H1 (cell line): ENCODE measurements around the gene APBA2. TPM values are rescaled to one million over a fixed set of nuclear protein-coding genes. Genes with fewer than 3 reads are reported as not detected.

Experiments
- CHD7 ChIP-seq: fragments of 300-600 bp; sonication (generic); IDR thresholded peaks from 2 replicates; pipeline ENCODE4 v1.7.1; 2012; ENCODE audit warnings: low read length, moderate library complexity, mild to moderate bottlenecking, inconsistent platforms; ENCODE audit not compliant: insufficient replicate concordance
- CTCF ChIP-seq, 3 experiments: IDR thresholded peaks; 1 replicate in 2 of 3; 2 replicates in 1 of 3; pipeline versions ENCODE4 v1.5.1 to v1.6.1; 2011; ENCODE audit warnings: low read length in 3 of 3, mild to moderate bottlenecking in 3 of 3, inconsistent platforms in 2 of 3, low read depth in 1 of 3, moderate library complexity in 1 of 3; ENCODE audit not compliant: insufficient read depth in 1 of 3; ENCODE audit errors: control extremely low read depth in 1 of 3
- EP300 ChIP-seq, 2 experiments: IDR thresholded peaks; 1 replicate in 1 of 2; 2 replicates in 1 of 2; pipeline ENCODE4 v1.6.1; 2011 to 2012; ENCODE audit warnings: low read depth in 2 of 2, low read length in 2 of 2, mild to moderate bottlenecking in 2 of 2, borderline replicate concordance in 1 of 2, inconsistent platforms in 1 of 2, moderate library complexity in 1 of 2
- NRF1 ChIP-seq: IDR thresholded peaks from 2 replicates; pipeline ENCODE4 v1.6.1; 2011; ENCODE audit warnings: mild to moderate bottlenecking, low read depth, low read length, improper control_type of control experiment
- RNF2 ChIP-seq: fragments of 200-900, 300-1000 bp; sonication (generic); IDR thresholded peaks from 2 replicates; pipeline ENCODE4 v1.7.1; 2016; ENCODE audit warnings: borderline replicate concordance, low read depth, mild to moderate bottlenecking, antibody characterized with exemption, low read length; ENCODE audit not compliant: poor library complexity, severe bottlenecking; ENCODE audit errors: missing control alignments
- SRF ChIP-seq: IDR thresholded peaks from 2 replicates; pipeline ENCODE4 v1.6.1; 2011; ENCODE audit warnings: mild to moderate bottlenecking, low read depth, low read length, moderate library complexity
- polyA plus RNA-seq, 7 experiments: library from polyadenylated mRNA; depleted of rRNA in 3 of 7; stranded (reverse) in 5 of 7; unstranded in 2 of 7; fragments of >200 nt in 5 of 7; fragments of 200-250 nt in 2 of 7; gene quantifications; 1 replicate in 5 of 7; 2 replicates in 1 of 7; 4 replicates in 1 of 7; pipeline versions ENCODE4 v1.2.1 to v1.2.3, GENCODE V29; 2011 to 2013; ENCODE audit warnings: missing spikeins in 2 of 7, mixed read lengths in 2 of 7
- total RNA-seq: library from RNA; stranded (reverse); fragmentation: NEBNext Ultra II Directional; extraction: Animal tissue kit (Norgen Biotek cat#: 25700); gene quantifications from 2 replicates; pipeline ENCODE4 v1.2.1, GENCODE V29; 2021

APBA2 gene
- total and polyA plus RNA-seq, 2 of the 8 experiments (the other 6 are each of a cell fraction or from before 2014, with no cell fraction given), result 15.5 to 19.0 TPM

DNA sequence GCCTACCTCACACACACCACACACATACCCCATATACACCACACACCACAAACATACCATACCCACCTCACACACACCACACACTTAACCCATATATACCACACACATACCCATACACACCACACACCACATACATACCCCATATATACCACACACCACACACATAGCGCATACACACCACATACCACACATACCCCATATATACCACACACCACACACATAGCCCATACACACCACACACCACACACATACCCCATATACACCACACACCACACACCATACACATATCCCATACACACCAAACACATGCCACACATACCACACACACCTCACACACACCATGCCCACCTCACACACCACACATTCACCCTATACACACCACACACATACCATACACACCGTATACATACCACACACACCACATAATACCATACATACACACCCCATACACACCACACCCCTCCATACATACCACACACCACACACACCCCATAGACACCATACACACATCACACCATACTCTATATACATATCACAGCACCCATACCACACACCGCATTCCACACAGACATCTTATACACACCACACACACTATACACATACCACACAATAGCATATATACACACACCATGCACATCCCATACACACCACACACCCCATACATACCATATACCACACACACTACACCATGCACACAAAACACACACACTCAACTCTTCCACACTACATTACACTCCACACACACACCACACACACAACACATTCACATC is 29.5 kb downstream of the APBA2 start (continued):
- TF ChIP-seq CHD7 (no peak), CTCF (IDR thresholded peaks at IDR 0.05; ENCODE audit: control extremely low read depth in 1 of 3, insufficient read depth in 1 of 3, low read depth in 1 of 3, low read length in 3 of 3) (no peak), EP300 (IDR thresholded peaks at IDR 0.05; ENCODE audit: borderline replicate concordance in 1 of 2, low read depth in 2 of 2, low read length in 2 of 2) (no peak), RNF2 (no peak), SRF (no peak), NRF1 (no peak)
